Measurements from ENCODE around the gene SLC1A4. TPM values are rescaled to one million over a fixed set of nuclear protein-coding genes. Genes with fewer than 3 reads are reported as not detected.
A peak's percentile ranks its signal among the peaks of the same experiment; 100 is the strongest.

Gene SLC1A4
- total RNA-seq, 6 experiments from 2014 or later, result 7.2 to 21.7 (median 12.4) TPM

GRCh38 chr2:65067806-65068553, 78.8 kb downstream of the SLC1A4 start:
- intact Hi-C loops (cut with DNase I), result no loop called here
- ATAC-seq (no peak), DNase-seq (no peak)
- no peak overlapping the region for H3K4me3 ChIP-seq
- no peak overlapping the region for H3K27ac ChIP-seq
- 59% methylated on average over 5 of the region's 14 CpGs for WGBS (ENCODE audit: insufficient coverage, low coverage, low lambda C conversion rate, missing lambda C conversion rate)
- H3K4me1 ChIP-seq, result peaks cover 0 to 22% (median 7%) of the 10 kb centered on the region in 4 donors
- H3K9me3 ChIP-seq, result no peaks in the 10 kb centered on the region
- no peaks in the 10 kb centered on the region for H3K27me3 ChIP-seq
- TF ChIP-seq POLR2A (IDR thresholded peaks at IDR 0.05) (no peak), CTCF (IDR thresholded peaks at IDR 0.05) (no peak)
- H3K36me3 ChIP-seq, result no peaks in the 10 kb centered on the region

GRCh38 chr2:65069439-65069824, 80.2 kb downstream of the SLC1A4 start:
- no peak for ATAC-seq
- peaks cover 0 to 20% (median 6%) of the 10 kb centered on the region in 4 donors for H3K4me1 ChIP-seq

GRCh38 chr2:65070172-65070830, 81.1 kb downstream of the SLC1A4 start:
- 60% methylated on average over 2 of the region's 8 CpGs for WGBS (ENCODE audit: insufficient coverage, low coverage, low lambda C conversion rate, missing lambda C conversion rate)
- peaks cover 0 to 11% (median 2%) of the 10 kb centered on the region in 4 donors for H3K36me3 ChIP-seq
- DNase-seq, result no peak
- H3K4me3 ChIP-seq, result no peak overlapping the region
- no peaks in the 10 kb centered on the region for H3K27me3 ChIP-seq
- no peak overlapping the region for H3K27ac ChIP-seq
- intact Hi-C loops (cut with DNase I), result no loop called here
- peak in 1 of 4 donors; percentile 3 for ATAC-seq
- TF ChIP-seq POLR2A (IDR thresholded peaks at IDR 0.05), result no peak
- no peak for TF ChIP-seq CTCF (IDR thresholded peaks at IDR 0.05)
- H3K4me1 ChIP-seq, result peaks cover 0 to 16% (median 2%) of the 10 kb centered on the region in 4 donors
- no peaks in the 10 kb centered on the region for H3K9me3 ChIP-seq

More at GRCh38 chr2:65069439-65069824, 80.2 kb downstream of the SLC1A4 start:
- Histone ChIP-seq H3K9me3 (no peaks in the 10 kb centered on the region), H3K27me3 (no peaks in the 10 kb centered on the region), H3K27ac (no peak overlapping the region), H3K36me3 (peaks cover 0 to 10% (median 0%) of the 10 kb centered on the region in 4 donors), H3K4me3 (no peak overlapping the region)
- intact Hi-C loops (cut with DNase I), result no loop called here
- WGBS (ENCODE audit: insufficient coverage, low coverage, low lambda C conversion rate, missing lambda C conversion rate), result no CpG with 5 or more reads among the region's 6 CpGs
- no peak for DNase-seq
- TF ChIP-seq CTCF (IDR thresholded peaks at IDR 0.05), result no peak
- TF ChIP-seq POLR2A (IDR thresholded peaks at IDR 0.05), result no peak

- Histone ChIP-seq H3K9me3 (no peaks in the 10 kb centered on the region), H3K36me3 (peaks cover 0 to 11% (median 2%) of the 10 kb centered on the region in 4 donors), H3K27ac (no peak overlapping the region), H3K4me1 (peaks cover 0 to 16% (median 3%) of the 10 kb centered on the region in 4 donors), H3K27me3 (no peaks in the 10 kb centered on the region), H3K4me3 (no peak overlapping the region)
- ATAC-seq (no peak), DNase-seq (no peak)
- 84% methylated on average over 5 of the region's 6 CpGs for WGBS (ENCODE audit: insufficient coverage, low coverage, low lambda C conversion rate, missing lambda C conversion rate)
- intact Hi-C loops (cut with DNase I), result no loop called here
- TF ChIP-seq CTCF (IDR thresholded peaks at IDR 0.05) (no peak), POLR2A (IDR thresholded peaks at IDR 0.05) (no peak)
These were observed 81.7 kb downstream of the SLC1A4 start for GRCh38 chr2:65070856-65071255.
